GM12892 (cell line): Measurements from ENCODE around the gene CLSTN2.

Experiments
- POLR2A ChIP-seq: IDR thresholded peaks from 2 replicates; pipeline ENCODE4 v1.6.1; 2011; ENCODE audit warnings: low read depth, low read length, control low read depth
- POLR2AphosphoS5 ChIP-seq: IDR thresholded peaks from 2 replicates; pipeline ENCODE4 v1.6.1; 2011; ENCODE audit warnings: low read depth, low read length, control low read depth

- TF ChIP-seq POLR2AphosphoS5: no peak
- TF ChIP-seq POLR2A: no peak
Measured at GRCh38 chr3:140089403-140090072, 154.6 kb downstream of the CLSTN2 start.
